Testis (tissue), 2 donors: Measurements from ENCODE around the gene SPATA2.

Experiments used
- POLR2A ChIP-seq: fragments of 450-650 bp; IDR thresholded peaks from one replicate; pipeline ENCODE4 v1.6.1; 2017; ENCODE audit warnings: antibody characterized with exemption, mild to moderate bottlenecking, moderate library complexity
- TF ChIP-seq, protein P1 (sequence below), 3 experiments: fragments of 450-650 bp in 2 of 3; fragments of 200-600 bp in 1 of 3; sonication (generic) in 1 of 3; IDR thresholded peaks; one replicate each; pipeline ENCODE4 v1.5.1; 2016 to 2019; ENCODE audit warnings: antibody characterized with exemption in 3 of 3, mild to moderate bottlenecking in 2 of 3, moderate library complexity in 1 of 3

DNA sequence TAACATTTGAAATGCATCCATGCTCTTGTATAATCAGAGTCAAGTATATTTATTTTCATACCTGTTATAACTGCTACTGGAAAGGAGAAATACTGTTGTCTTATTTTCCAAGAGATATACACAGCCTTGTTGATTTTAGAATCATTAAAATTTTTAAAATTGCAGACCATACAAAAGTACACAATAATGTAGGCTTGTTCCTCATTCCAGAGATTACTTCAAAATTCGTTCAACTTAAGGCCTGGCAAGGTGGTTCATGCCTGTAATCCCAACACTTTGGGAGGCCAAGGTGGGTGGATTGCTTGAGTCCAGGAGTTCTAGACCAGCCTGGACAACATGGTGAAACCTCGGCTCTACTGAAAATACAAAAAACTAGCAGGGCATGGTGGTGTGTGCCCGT is 27.0 kb upstream of the SPATA2 start:
- TF ChIP-seq, protein P1, sequence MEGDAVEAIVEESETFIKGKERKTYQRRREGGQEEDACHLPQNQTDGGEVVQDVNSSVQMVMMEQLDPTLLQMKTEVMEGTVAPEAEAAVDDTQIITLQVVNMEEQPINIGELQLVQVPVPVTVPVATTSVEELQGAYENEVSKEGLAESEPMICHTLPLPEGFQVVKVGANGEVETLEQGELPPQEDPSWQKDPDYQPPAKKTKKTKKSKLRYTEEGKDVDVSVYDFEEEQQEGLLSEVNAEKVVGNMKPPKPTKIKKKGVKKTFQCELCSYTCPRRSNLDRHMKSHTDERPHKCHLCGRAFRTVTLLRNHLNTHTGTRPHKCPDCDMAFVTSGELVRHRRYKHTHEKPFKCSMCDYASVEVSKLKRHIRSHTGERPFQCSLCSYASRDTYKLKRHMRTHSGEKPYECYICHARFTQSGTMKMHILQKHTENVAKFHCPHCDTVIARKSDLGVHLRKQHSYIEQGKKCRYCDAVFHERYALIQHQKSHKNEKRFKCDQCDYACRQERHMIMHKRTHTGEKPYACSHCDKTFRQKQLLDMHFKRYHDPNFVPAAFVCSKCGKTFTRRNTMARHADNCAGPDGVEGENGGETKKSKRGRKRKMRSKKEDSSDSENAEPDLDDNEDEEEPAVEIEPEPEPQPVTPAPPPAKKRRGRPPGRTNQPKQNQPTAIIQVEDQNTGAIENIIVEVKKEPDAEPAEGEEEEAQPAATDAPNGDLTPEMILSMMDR (IDR thresholded peaks at IDR 0.05), result no peak
- no peak for TF ChIP-seq POLR2A
